Measurements from ENCODE around the gene CPM. TPM values are rescaled to one million over a fixed set of nuclear protein-coding genes. Genes with fewer than 3 reads are reported as not detected.
"Not testable (repeated sequence)": the region's sequence is repeated elsewhere in the genome, so short reads cannot be mapped to it uniquely, and the experiment has no call there.

The CPM gene
- total RNA-seq, 1 donor from 2014 or later: 13.4 TPM

DNA sequence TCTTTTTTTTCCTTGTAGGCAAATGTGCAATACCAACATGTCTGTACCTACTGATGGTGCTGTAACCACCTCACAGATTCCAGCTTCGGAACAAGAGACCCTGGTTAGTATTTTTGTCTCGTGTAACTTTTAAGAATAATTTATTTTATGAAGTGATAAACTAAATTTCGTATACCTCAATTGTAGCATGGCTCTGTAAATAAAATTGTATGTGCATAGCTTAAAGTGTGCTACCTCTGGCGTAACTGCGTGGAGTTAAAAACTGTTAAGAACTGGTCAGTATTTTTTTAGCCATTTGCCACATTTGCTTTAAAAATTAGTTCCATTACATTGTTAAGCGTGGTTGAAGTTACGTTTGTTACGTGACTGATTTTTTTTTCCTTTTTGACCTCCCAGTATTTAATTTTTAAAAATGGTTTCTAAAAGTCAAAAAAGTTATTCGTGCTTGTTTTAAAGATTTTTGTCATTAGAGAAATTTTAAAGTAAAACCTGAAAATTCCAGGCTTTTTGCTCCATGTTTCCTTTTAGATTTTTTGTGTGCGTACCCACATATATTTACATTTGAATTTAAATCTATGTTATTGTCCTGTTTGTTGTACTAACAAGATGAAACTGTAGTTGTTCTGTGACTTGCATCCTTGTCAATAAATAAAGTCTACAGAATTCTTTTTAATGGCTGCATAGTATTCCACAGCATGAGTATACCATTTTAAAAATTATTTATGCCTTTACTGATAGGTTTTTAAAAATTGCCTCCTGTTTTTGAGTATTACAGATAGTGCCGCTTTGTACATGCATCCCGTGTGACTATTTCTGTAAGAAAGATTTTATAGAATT lies 123.6 kb downstream of the CPM start:
- intact Hi-C loops (cut with micrococcal nuclease): loop anchor here (2.0 to 5.0 kb wide), 5 partner anchors 23 to 1541 kb away; partner anchors contain the start of genes CAND1, CPM, MDM1 and NUP107

DNA sequence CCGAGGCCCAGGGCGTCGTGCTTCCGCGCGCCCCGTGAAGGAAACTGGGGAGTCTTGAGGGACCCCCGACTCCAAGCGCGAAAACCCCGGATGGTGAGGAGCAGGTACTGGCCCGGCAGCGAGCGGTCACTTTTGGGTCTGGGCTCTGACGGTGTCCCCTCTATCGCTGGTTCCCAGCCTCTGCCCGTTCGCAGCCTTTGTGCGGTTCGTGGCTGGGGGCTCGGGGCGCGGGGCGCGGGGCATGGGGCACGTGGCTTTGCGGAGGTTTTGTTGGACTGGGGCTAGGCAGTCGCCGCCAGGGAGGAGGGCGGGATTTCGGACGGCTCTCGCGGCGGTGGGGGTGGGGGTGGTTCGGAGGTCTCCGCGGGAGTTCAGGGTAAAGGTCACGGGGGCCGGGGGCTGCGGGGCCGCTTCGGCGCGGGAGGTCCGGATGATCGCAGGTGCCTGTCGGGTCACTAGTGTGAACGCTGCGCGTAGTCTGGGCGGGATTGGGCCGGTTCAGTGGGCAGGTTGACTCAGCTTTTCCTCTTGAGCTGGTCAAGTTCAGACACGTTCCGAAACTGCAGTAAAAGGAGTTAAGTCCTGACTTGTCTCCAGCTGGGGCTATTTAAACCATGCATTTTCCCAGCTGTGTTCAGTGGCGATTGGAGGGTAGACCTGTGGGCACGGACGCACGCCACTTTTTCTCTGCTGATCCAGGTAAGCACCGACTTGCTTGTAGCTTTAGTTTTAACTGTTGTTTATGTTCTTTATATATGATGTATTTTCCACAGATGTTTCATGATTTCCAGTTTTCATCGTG lies 124.4 kb downstream of the CPM start:
- intact Hi-C loops (cut with micrococcal nuclease): loop anchor here (1.0 to 5.0 kb wide), 8 partner anchors 24 to 1540 kb away; partner anchors contain the start of genes CAND1, CPM, MDM1 and NUP107

DNA sequence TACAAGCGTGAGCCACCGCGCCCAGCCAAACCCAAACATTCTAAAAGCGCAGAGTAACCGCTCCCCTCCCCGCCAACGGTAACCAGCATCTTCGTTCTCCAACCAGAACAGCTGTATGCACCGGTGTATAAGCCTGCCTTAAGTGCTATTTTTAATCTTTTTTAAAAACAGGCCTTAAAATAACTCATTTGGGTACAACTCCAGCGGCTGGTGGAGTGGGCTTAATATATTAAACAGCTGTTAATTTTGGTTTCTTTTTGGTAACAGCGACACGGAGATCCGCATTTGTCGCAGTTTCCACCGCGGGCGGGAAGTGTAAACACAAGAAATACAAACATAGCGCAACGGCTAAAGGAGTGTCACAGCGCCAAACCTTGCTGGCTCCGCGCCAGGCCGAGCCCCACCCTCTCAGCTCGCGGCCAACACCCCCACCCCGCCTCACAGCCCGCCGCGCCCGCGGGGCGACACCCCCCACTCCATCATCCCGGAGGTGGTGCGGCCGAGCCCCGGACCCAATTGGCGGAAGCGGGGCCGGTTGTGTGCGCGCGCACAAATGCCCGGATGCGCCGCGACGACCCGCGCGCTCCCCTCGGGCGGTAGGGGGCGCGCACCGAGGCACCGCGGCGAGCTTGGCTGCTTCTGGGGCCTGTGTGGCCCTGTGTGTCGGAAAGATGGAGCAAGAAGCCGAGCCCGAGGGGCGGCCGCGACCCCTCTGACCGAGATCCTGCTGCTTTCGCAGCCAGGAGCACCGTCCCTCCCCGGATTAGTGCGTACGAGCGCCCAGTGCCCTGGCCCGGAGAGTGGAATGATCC lies 125.2 kb downstream of the CPM start, which contains the start of gene MDM2:
TSS of gene MDM2 (plus strand) at position 602 of the 812 bp plus-strand sequence. CDS start 301 bp downstream, outside the sequence.
- intact Hi-C loops (cut with micrococcal nuclease): loop anchor here (1.0 to 5.0 kb wide), 11 partner anchors 25 to 1539 kb away; partner anchors contain the start of genes CAND1, CPM, MDM1 and NUP107

DNA sequence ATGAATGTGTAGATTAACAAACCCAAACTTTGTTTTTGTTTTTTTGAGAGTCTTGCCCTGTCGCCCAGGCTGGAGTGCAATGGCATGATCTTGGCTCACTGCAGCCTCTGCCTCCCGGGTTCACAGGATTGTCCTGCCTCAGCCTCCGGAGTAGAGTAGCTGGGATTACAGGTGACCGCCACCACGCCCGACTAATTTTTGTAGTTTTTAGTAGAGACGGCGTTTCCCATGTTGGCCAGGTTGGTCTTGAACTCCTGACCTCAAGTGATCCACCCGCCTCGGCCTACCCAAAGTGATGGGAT lies 125.7 kb downstream of the CPM start:
- intact Hi-C loops (cut with micrococcal nuclease): loop anchor here (1.0 to 5.0 kb wide), 5 partner anchors 120 to 475 kb away; partner anchors contain the start of genes MDM1, NUP107 and RAP1B

DNA sequence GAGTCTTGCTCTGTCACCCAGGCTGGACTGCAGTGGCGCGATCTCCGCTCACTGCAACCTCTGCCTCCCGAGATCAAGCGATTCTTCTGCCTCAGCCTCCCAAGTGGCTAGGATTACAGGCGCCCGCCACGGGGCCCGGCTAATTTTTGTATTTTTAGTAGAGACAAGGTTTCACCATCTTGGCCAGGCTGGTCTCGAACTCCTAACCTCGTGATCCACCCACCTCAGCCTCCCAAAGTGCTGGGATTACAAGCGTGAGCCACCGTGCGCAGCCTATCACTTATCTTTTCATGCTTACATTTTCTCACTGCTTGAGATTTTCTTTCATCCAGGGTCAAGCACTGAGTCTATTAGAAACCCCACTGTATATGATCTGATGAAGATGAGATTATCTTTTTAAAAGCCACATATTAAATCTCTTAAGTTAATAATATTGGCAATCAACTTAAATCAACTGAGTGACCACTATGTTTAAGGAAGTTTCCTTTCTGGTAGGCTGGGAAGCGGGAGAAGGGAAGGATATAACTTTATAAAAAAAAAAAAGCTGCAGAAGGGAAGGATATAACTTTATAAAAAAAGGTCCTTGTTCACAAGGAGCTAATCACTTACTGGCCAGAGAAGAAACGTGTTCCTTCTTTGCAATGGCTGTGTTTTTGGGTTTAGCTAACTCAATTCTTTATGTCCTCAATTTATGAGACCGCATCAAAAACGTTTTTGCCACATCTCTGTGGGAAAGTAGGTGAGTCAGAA lies 126.3 kb downstream of the CPM start:
- intact Hi-C loops (cut with micrococcal nuclease): loop anchor here (1.0 to 5.0 kb wide), 5 partner anchors 119 to 474 kb away; partner anchors contain the start of genes MDM1, NUP107 and RAP1B

DNA sequence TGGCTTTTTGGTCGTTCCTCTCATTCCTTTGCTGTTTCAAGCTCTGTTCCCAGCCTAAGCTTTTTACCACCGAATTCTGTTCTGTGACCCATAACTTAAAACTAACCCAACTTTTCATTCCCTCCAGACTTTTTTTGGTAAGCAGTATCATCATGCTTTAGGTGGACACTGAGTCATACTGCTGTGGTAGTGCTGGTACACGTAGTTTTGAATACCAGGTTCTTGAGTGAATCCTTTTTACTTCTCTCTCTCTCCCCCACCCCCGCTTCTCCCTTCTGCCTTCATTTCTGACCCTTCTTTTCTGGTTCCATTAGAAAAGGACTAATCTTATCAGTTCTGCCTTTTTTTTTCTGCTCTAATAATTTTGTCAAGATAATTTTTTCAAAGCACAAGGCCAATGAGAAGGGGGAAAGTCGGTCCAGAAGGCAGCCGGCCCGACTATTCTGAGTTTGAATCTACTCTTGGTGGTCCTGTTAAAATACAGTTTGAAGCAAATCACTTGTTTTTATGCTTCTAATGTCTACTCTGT lies 127.3 kb downstream of the CPM start:
- intact Hi-C loops (cut with micrococcal nuclease): loop anchor here (2.0 to 5.0 kb wide), 4 partner anchors 118 to 473 kb away; partner anchors contain the start of genes MDM1 and NUP107

DNA sequence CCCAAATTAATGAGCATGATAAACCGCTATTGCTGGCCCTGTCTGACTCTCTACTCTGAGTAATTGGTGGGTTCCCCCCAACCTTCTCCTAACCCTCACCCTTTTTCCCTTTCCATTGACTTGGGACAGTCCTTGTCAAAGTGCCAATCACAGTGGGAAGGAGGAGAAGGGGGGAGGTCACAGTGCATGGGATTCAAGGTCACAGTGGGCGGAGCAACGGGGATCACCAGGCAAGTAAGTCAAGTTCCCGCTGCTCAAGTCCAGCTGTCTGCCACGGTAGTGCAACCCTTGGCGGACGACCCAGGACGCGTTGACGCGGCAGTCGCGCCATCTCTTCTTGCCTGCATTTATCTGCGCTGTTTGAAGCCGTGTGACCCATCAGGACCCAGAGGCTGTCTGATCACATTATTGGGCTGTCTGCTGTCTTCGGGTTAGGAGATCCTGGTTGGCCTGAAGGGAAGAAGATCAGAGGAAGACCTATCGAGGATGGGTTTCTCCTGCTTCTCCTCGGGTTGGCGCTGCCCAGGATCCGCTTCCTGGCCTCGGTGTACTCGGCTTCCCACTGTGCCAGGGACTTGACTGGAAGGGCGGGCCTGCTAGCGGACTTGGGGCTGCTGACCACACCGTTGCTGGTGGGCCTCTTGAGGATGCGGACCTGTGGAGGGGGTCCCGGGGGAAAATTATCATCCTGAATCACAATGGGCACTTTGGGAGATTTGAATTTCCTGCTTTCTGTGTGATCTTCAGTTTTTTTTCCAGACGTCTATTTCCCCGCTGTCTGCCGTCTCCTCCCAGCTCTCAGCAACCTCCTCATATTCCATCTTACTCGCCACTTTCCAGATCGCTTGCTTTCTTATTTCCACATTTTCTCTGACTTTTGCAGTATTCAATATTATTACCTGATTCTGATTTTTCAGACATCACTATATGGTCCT lies 128.0 kb downstream of the CPM start:
- intact Hi-C loops (cut with micrococcal nuclease): loop anchor here (5.0 kb wide), 2 partner anchors 118 to 473 kb away; partner anchors contain the start of genes MDM1 and NUP107

DNA sequence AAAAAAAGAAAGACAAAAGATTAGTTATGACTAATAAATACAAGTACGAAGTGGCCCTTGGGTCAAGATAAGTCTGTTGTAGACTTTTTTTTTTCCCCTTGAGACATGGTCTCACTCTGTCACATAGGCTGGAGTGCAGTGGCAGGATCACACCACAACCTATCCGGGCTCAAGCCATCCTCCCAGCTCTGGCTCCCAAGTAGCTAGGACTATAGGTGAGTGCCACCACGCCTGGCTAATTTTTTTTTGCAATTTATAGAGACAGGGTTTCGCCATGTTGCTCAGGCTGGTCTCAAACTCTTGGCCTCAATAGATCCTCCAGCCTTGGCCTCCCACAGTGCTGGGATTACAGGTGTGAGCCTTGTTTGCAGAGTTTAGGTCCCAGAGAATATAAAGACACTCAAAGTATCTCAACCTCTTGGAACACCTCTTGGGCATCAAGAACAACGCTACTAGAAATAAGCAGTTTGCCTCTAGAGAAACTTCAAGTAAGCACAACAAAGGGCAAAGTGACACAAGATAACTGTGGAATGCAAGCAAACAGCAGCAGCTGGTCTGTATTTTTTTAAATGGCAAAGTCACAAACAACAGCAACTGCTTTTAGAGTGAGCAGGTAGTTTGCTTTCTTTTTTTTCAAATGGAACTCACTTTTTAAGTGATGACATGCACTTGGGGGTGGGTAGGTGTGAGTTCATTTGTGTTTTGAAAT lies 128.9 kb downstream of the CPM start:
- intact Hi-C loops (cut with micrococcal nuclease): no loop called here

DNA sequence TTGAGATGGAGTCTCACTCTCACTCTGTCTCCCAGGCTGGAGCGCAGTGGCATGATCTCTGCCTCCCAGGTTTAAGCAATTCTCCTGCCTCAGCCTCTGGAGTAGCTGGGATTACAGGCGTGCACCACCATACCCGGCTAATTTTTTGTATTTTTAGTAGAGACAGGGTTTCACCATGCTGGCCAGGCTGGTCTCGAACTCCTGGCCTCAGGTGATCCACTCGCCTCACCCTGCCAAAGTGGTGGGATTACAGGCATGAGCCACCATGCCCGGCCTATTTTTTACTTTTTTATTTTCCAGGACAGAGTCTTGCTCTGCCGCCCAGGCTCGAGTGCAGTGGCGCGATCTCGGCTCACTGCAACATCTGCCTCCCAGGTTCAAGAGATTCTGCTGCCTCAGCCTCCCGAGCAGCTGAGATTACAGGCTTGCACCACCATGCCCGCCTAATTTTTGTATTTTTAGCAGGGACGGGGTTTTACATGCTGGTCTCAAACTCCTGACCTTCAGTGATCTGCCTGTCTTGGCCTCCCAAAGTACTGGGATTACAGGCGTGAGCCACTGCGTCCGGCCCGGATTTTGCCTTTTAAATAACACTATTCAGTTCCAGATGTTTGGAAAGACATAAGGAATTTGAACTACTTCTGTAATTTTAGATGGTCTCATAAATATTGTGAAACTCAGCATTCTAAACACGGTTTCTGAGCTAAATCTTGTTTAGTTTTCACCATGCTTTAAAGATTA lies 129.9 kb downstream of the CPM start:
- intact Hi-C loops (cut with micrococcal nuclease): not testable (repeated sequence)

DNA sequence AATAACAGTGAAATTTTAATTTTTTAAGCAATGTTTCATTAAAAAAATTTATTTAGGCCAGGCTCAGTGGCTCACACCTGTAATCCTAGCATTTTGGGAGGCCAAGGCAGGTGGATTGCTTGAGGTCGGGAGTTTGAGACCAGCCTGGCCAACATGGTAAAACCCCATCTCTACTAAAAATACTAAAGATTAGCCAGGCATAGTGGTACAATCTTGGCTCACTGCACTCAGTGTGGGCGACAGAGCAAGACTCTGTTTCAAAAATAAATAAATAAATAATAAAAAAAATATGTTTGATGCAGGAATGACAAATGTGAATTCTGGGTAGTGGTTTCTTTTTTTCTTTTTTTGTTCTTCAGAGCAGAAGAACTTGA lies 130.6 kb downstream of the CPM start:
- intact Hi-C loops (cut with micrococcal nuclease): not testable (repeated sequence)

Other genes with a start within 250 kb of the CPM start
- 95.8 and 101 TPM in 2 replicates for gene NUP107, start 246.2 kb downstream of the CPM start, total RNA-seq
- gene SLC35E3, start 187.0 kb downstream of the CPM start, total RNA-seq: 6.8 and 7.5 TPM in 2 replicates
- gene MDM2, start 125.0 kb downstream of the CPM start, total RNA-seq: 213 TPM in 2 replicates